Endothelial cell of umbilical vein (primary cell): Measurements from ENCODE around the gene NME7. TPM values are rescaled to one million over a fixed set of nuclear protein-coding genes. Genes with fewer than 3 reads are reported as not detected.
"Not testable (repeated sequence)": the region's sequence is repeated elsewhere in the genome, so short reads cannot be mapped to it uniquely, and the experiment has no call there.

Experiments
- BruUV-seq: library from RNA; stranded (reverse); fragments of 400-500 nt; replicated peaks from 2 replicates; lab custom pipeline; 2021; lab: Mats Ljungman, UMichigan
- CTCF ChIA-PET: fragments of 300-600, 350-600 bp; sonication (Branson Sonifier 250); formaldehyde crosslinking; loops from one replicate; lab custom pipeline; 2021; ENCODE audit warnings: antibody characterized with exemption, inconsistent platforms; lab: Charles Lee
- POLR2A ChIA-PET: fragments of 300-600, 350-600 bp; sonication (Branson Sonifier 250); formaldehyde crosslinking; loops from one replicate; lab custom pipeline; 2021; ENCODE audit warnings: antibody characterized with exemption, inconsistent platforms; lab: Charles Lee
- DNase-seq: peaks from one replicate; pipeline ENCODE4 v3.0.0-alpha.2; 2011; ENCODE audit warnings: low read depth, low spot score
- FAIRE-seq: peaks from 2 replicates; lab custom pipeline; 2011; peaks lifted over from hg19 to GRCh38; lab: Jason Lieb, UNC
- H2AFZ ChIP-seq: 2 replicates; pipeline ENCODE4 v1.6.0; 2012; ENCODE audit warnings: low read depth, low read length, control low read depth, inconsistent platforms
- H3K27ac ChIP-seq: 2 replicates; pipeline ENCODE4 v1.5.1; 2011; ENCODE audit warnings: low read depth, mild to moderate bottlenecking, control low read depth, low read length, moderate library complexity; ENCODE audit not compliant: insufficient read depth
- H3K27me3 ChIP-seq, 2 experiments: 2 replicates each; pipeline versions ENCODE4 v1.6.0 to v1.6.1; 2011; ENCODE audit warnings: low read length in 2 of 2, mixed read lengths in 1 of 2; ENCODE audit not compliant: control insufficient read depth in 2 of 2, insufficient read depth in 2 of 2
- H3K36me3 ChIP-seq, 2 experiments: 2 replicates in 1 of 2; 3 replicates in 1 of 2; pipeline ENCODE4 v1.5.1; 2011; ENCODE audit warnings: low read length in 2 of 2, mild to moderate bottlenecking in 1 of 2, moderate library complexity in 1 of 2; ENCODE audit not compliant: control insufficient read depth in 2 of 2, insufficient read depth in 2 of 2; ENCODE audit errors: extremely low read depth in 1 of 2
- H3K4me1 ChIP-seq: 3 replicates; pipeline ENCODE4 v1.5.1; 2011; ENCODE audit warnings: mild to moderate bottlenecking, low read length; ENCODE audit not compliant: control insufficient read depth, insufficient read depth; ENCODE audit errors: extremely low read depth
- H3K4me2 ChIP-seq: 2 replicates; pipeline ENCODE4 v1.6.1; 2011; ENCODE audit warnings: low read length, control low read depth, mixed read lengths; ENCODE audit not compliant: insufficient read depth
- H3K4me3 ChIP-seq, 3 experiments: fragments of 200-600 bp in 1 of 3; sonication (generic), shearing (Covaris generic) in 1 of 3; replicated peaks in 1 of 3; 2 replicates each; pipeline ENCODE4 v1.5.1; 2011 to 2016; ENCODE audit warnings: control low read depth in 3 of 3, low read length in 3 of 3, mild to moderate bottlenecking in 2 of 3, inconsistent platforms in 1 of 3, low read depth in 1 of 3, moderate library complexity in 1 of 3; ENCODE audit not compliant: insufficient read depth in 1 of 3
- H3K79me2 ChIP-seq: 2 replicates; pipeline ENCODE4 v1.6.0; 2012; ENCODE audit warnings: low read length, inconsistent platforms; ENCODE audit not compliant: control insufficient read depth, insufficient read depth
- H3K9ac ChIP-seq: replicated peaks from 2 replicates; pipeline ENCODE3; 2011; ENCODE audit warnings: low read length, control low read depth; ENCODE audit not compliant: insufficient read depth; ENCODE audit errors: extremely low read depth
- H3K9me1 ChIP-seq: replicated peaks from 3 replicates; pipeline ENCODE4 v1.6.0; 2011; ENCODE audit warnings: mild to moderate bottlenecking, low read length; ENCODE audit not compliant: control insufficient read depth, insufficient read depth; ENCODE audit errors: extremely low read depth
- H3K9me3 ChIP-seq: replicated peaks from 2 replicates; pipeline ENCODE4 v1.5.1; 2012; ENCODE audit warnings: low read length, inconsistent platforms; ENCODE audit not compliant: control insufficient read depth, insufficient read depth
- H4K20me1 ChIP-seq: replicated peaks from 2 replicates; pipeline ENCODE3; 2011; ENCODE audit warnings: mild to moderate bottlenecking, low read length; ENCODE audit not compliant: control insufficient read depth, insufficient read depth; ENCODE audit errors: extremely low read depth
- dilution Hi-C: fragments of 300-500 bp; cut with MboI; formaldehyde crosslinking; loops from one replicate; pipeline ENCODE4 v1.15.0; 2019; ENCODE audit warnings: low sequenced_read_pairs; ENCODE audit not compliant: extremely low pct_ligation_motif_present
- intact Hi-C: fragments of 100-400 bp; cut with micrococcal nuclease; formaldehyde crosslinking; loops from one replicate; pipeline ENCODE4 v1.10.0; 2022
- polyA plus RNA-seq, 4 experiments: library from polyadenylated mRNA; depleted of rRNA in 3 of 4; stranded (reverse) in 3 of 4; unstranded in 1 of 4; fragments of >200 nt; gene quantifications; 2 replicates each; pipeline versions ENCODE4 v1.2.1 to v1.2.3, GENCODE V29; 2011 to 2012; ENCODE audit warnings: missing spikeins in 1 of 4
- total RNA-seq: library from RNA; stranded (reverse); gene quantifications from 2 replicates; pipeline ENCODE4 v1.2.3, GENCODE V29; 2021
- TF ChIP-seq, protein P1 (sequence below): IDR thresholded peaks from 2 replicates; pipeline ENCODE4 v1.6.1; 2011; ENCODE audit not compliant: insufficient read depth, insufficient read length

The NME7 gene
- total and polyA plus RNA-seq, 2 donors (not counting 3 experiments of a cell fraction or from before 2014, with no cell fraction given): 16.5 to 25.3 TPM

DNA sequence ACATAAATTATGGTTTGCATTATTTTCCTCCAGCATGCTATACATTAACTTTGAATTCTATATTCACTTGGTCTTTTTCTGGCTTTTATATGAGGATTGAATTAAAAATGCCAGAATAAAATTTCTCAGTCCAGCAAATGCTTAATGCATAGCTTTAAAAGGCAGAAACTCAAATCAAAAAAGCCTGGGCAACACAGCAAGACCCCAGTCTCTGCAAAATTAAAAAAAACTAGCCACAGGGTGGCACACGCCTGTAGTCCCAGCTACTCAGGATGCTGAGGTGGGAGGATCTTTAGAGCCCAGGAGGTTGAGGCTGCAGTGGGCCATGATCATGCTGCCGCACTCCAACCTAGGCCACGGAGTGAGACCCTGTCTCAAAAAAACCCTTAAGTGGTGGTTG, 241.3 kb downstream of the NME7 start:
- no TSS peak for BruUV-seq
- dilution Hi-C loops: no loop called here
- Histone ChIP-seq H4K20me1 (no peaks in the 10 kb centered on the region), H3K9ac (no peak overlapping the region), H3K4me2 (no peak overlapping the region), H3K9me3 (no peaks in the 10 kb centered on the region), H3K4me1 (peaks cover 10% of the 10 kb centered on the region), H3K79me2 (peaks cover 20% of the 10 kb centered on the region), H2AFZ (no peak overlapping the region), H3K27me3 (no peaks in the 10 kb centered on the region), H3K36me3 (peaks cover 0 to 6% of the 10 kb centered on the region in 2 experiments), H3K4me3 (no peak overlapping the region), H3K27ac (no peak overlapping the region), H3K9me1 (no peaks in the 10 kb centered on the region)
- ChIA-PET CTCF (interaction anchor here (1.3 to 1.4 kb wide), 3 partner anchors 10 to 222 kb away, joined by 4 to 5 read pairs (median 4); no protein-coding TSS in a partner anchor), POLR2A (no interaction called here)
- DNase-seq: no peak
- FAIRE-seq: no peak
- TF ChIP-seq, protein P1, sequence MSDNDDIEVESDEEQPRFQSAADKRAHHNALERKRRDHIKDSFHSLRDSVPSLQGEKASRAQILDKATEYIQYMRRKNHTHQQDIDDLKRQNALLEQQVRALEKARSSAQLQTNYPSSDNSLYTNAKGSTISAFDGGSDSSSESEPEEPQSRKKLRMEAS: no peak
- intact Hi-C loops: no loop called here

DNA sequence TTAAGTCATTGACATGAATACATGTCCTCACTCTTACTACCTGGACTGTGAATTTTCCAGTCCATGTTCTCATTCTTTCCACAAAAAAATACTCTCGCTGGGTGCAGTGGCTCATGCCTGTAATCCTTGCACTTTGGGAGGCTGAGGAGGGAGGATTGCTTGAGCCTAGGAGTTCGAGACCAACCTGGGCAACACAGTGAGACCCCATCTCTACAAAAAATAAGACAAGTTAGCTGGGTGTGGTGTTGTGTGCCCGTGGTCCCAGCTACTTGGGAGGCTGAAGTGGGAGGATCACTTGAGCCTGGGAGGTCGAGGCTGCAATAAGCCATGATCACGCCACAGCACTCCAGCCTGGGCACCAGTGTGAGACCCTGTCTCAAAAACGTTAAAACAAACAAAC, 242.0 kb downstream of the NME7 start:
- FAIRE-seq, H3K36me3 ChIP-seq, H3K27me3 ChIP-seq, H3K27ac ChIP-seq, intact Hi-C loops, BruUV-seq, dilution Hi-C loops, H3K4me2 ChIP-seq, DNase-seq, H3K9ac ChIP-seq, H3K4me3 ChIP-seq, CTCF ChIA-PET, H2AFZ ChIP-seq, POLR2A ChIA-PET, H4K20me1 ChIP-seq, H3K9me3 ChIP-seq, H3K9me1 ChIP-seq: not testable (repeated sequence)
- H3K79me2 ChIP-seq: peaks cover 24% of the 10 kb centered on the region
- peaks cover 10% of the 10 kb centered on the region for H3K4me1 ChIP-seq
